Pulmonary artery endothelial cell (primary cell): Measurements from ENCODE around the gene DOCK1. TPM values are rescaled to one million over a fixed set of nuclear protein-coding genes. Genes with fewer than 3 reads are reported as not detected.

Experiments
- DNase-seq: peaks from one replicate; pipeline ENCODE4 v3.0.0-alpha.2; 2011; ENCODE audit warnings: low read depth, low spot score
- total RNA-seq: library from RNA; depleted of rRNA; stranded (reverse); fragments of >200 nt; gene quantifications from 2 replicates; pipeline ENCODE4 v1.2.3, GENCODE V29; 2014

Gene DOCK1
- total RNA-seq, 1 donor from 2014 or later, result 74.0 TPM

DNA sequence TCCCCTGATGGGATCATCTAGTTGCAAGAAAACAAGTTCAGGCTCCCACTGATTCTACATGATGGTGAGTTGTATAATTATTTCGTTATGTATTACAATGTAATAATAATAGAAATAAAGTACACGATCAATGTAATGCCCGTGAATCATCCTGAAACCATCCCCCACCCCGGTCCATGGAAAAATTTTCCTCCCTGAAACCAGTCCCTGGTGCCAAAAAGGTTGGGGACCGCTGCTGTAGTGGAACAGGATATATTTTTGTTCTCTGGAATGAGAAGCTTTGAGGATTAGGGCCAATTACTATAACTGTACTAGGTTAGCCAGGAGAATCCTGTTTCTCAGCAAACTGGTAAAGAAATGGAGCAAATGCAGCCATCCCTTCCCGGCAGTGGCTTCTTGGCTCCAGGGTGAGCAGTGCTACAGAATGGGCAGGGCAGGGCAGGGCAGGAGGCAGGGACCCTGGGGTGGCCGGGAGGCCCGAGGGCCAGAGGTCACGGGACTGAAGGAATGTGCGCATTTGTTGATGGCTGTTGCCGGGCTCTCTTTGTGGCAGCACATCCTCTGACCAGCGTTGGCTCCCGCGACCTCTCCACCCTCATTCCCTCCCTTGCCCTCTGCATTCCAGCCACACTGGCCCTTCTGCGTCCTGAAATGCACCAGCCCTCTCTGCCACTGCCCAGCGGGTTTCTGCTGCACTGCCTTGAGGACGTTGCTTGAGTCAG is 481.5 kb downstream of the DOCK1 start:
- no peak for DNase-seq

- no peak for DNase-seq
These were observed 486.6 kb downstream of the DOCK1 start for GRCh38 chr10:127391875-127392274.

GRCh38 chr10:127392351-127393235 is 487.4 kb downstream of the DOCK1 start:
- DNase-seq, result no peak

DNA sequence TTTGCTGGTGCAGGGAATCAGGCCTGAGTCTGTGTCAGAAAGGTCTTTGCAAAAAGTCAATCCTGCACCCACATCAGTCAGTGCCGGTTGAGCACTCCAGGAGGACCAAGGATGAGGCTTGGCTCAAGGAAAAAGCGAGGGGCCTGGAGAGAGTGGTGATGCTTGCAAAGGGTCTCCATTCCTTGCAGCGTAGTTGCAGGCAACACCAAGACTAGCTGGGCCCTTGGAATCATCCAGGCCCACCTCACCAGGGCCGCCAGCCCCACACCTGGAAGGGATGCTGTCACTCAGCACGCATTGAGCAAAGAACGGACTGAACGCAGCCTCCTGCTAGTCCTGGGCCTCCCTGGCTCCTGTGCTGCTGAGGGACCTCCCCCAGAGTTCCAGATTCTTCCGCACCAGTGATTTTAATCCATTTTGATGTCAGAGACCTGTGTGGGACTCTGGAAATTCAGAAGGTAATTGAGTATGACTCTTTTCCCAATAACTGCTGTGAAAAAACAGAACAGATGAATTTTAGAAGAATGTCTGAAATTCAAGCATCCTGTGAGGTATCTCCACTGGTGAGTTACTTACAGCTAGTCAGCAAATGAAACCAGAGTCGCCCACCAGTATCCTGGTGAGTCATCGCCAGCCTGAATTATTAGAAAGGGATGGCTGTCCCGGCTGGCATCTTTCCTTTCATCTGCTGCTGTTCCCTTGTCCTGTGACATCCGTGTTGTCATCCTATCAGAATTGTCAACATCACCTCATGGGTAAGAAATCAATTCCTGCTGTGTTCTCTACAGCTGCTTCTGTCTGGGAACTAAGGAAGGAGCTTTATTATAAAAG is 493.1 kb downstream of the DOCK1 start:
- DNase-seq, result no peak

- no peak for DNase-seq
These were observed 493.7 kb downstream of the DOCK1 start for GRCh38 chr10:127398971-127399365.

GRCh38 chr10:127399668-127400067 is 494.4 kb downstream of the DOCK1 start:
- no peak for DNase-seq

DNA sequence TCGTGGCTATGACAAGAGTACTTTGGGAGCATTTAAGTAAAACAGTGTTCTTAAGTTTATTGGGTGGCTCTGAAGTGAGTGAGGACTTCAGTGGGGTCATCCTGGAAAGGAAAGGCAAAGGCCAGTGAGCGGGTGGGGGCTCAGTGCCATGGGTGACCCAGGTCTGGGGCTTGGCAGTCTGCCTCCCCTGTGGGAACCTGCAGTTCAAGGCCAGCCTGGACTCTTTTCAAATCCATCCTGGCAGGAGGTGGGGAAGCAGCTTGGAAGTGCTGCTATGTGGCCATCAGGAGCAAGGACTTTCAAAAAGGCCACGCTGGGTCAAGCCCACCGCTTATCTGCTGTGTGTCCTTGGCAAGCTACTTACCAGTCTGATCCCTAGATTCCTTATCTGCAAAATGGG is 495.0 kb downstream of the DOCK1 start:
- no peak for DNase-seq

- no peak for DNase-seq
These were observed 497.6 kb downstream of the DOCK1 start for GRCh38 chr10:127402596-127403409.

- DNase-seq, result peak; percentile 19
These were observed 500.0 kb downstream of the DOCK1 start for GRCh38 chr10:127405221-127405620.

DNA sequence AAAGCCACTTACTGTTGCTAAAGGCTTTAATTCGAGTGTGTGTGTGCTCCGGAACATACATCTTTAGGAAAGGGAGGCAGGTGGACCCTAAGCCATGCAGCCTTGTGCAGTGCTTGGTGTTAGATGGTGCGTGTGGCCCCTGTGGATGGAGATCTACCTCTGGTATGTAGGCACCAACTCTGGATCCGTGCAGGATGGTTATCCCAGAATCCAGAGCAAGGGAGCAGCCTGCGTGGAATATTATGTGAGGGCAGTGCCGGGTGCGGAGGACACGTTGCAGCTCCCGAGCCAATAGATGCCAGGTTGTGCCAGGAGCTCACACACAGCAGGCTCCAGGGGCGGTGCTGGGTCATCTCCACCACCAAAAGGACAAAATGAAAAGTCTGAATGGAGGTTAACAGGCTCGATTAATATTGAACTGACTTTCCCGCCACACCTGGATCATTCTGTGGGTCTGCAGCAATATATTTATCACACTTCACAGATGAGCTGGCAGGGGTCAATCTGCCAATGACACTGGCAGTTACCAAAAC is 500.9 kb downstream of the DOCK1 start:
- no peak for DNase-seq

- no peak for DNase-seq
These were observed 502.3 kb downstream of the DOCK1 start for GRCh38 chr10:127407551-127407950.

DNA sequence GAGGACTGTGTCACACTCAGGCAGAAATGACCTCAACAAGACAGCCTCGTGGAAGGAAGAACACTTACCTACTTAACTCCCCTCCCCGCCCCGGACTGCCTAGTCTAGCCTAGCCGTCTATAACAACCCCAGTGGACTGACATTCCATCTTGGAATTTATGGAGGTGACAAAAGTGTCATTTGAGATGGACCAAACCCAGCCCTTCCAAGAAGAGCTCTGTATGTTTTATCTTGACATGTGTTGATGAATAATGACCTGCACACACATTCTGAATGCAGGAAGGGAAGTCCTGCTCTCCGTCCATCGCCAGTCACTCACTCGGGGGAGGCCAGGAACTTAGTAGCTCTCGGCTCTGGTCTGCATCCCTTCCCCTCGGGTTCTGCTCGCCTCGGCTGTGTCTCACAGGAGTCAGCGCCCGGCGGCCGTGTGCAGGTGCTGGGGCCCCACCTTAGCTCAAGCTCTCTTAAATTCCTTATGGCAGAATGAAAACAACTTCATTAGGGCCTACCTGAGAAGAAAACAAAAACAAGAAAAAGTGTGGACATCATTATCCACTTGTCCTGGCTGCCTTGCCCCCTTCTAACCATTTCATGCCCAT is 503.0 kb downstream of the DOCK1 start:
- no peak for DNase-seq

DNA sequence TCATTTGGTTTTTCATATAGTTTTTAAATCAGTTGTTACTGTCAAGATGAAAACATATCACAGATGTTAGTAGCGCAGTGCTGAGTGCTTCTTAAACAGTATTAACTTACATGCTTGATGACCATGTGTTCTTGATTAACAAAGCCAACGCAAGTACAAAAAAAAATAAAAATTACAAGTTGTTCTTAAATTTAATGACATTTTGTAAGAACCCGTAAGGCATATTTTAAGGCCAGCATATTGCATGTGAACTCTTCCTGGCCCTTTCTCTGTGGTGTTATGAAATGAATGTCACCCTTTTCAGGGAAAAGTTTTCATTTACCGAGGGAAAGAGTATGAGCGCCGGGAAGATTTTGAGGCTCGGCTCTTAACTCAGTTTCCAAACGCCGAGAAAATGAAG is 503.5 kb downstream of the DOCK1 start:
- DNase-seq, result no peak

GRCh38 chr10:127410030-127410429 is 504.8 kb downstream of the DOCK1 start:
- DNase-seq, result no peak

- no peak for DNase-seq
These were observed 505.8 kb downstream of the DOCK1 start for GRCh38 chr10:127411062-127411461.

- DNase-seq, result no peak
These were observed 508.1 kb downstream of the DOCK1 start for GRCh38 chr10:127413326-127413725.

DNA sequence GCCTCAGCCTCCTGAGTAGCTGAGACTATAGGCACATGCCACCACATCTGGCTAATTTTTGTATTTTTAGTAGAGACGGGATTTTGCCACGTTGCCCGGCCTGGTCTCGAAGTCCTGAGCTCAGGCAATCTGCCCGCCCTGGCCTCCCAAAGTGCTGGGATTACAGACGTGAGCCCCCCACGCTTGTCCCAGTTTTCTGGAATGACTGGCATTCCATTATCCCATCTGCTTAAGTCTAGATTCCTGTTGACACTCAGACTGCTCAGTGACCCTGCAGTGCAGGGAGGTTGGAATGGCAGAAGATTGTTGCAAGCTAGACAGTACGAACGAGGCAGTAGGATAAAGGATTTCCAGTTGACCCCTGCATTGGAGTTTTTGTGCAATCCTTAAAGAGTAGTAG is 508.8 kb downstream of the DOCK1 start:
- no peak for DNase-seq

GRCh38 chr10:127415116-127415515 is 509.9 kb downstream of the DOCK1 start:
- no peak for DNase-seq

DNA sequence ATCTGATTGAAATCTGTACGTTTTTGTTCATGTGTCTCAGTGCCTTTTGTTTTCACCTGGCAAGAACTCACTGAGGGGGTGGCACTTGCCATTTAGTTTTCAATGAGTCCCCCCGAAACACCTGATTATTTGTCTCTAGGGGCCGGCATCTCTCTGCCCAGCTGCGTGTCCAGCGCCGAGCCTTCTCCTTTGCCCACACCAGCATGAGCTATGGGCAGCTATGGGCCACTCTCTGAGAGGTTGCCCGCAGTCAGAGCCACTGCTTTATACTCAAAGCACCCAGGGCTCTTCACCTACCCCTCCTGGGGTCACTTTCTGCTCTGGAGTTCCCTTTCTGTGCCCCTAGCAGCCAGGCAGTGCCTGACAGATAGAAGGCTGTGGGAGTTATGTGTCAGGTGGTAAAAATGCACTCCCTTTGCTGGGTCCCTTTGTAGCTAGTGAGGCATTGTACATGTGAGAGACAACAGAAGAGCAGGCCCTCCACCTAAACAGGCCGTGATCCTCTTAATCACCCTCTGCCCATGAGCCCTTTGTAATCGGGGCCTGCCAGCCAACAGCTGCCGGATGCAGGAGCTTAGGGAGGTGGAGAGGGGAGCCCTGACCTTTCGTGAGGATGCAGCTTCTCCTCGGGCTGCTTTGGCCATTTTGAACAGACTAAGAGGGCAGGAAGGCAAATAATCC is 510.8 kb downstream of the DOCK1 start:
- DNase-seq, result no peak

GRCh38 chr10:127417031-127417430 is 511.8 kb downstream of the DOCK1 start:
- no peak for DNase-seq
